Adrenal gland (tissue), 12 donors: ENCODE results near the gene MAS1. TPM values are rescaled to one million over a fixed set of nuclear protein-coding genes. Genes with fewer than 3 reads are reported as not detected.

Experiments used
- DNase-seq, 7 donors: peaks; one replicate each; pipeline ENCODE4 v3.0.0-alpha.2; 2019 to 2020
- H3K27ac ChIP-seq, 5 donors: fragments of 200-600 bp; sonication (generic) in 4 of 5; 1 replicate in 3 of 5; 2 replicates in 2 of 5; pipeline versions ENCODE4 v1.5.1 to v1.8.0; 2016 to 2020; ENCODE audit warnings: mild to moderate bottlenecking in 1 of 5
- H3K27me3 ChIP-seq: fragments of 200-600 bp; 2 replicates; pipeline ENCODE4 v1.8.0; 2021
- H3K36me3 ChIP-seq, 2 donors: fragments of 200-600 bp; replicated peaks in 1 of 2; 1 replicate in 1 of 2; 2 replicates in 1 of 2; pipeline versions ENCODE4 v1.5.1 to v1.8.0; 2018 to 2022
- H3K4me1 ChIP-seq, 2 donors: fragments of 200-600 bp; replicated peaks in 1 of 2; 1 replicate in 1 of 2; 2 replicates in 1 of 2; pipeline versions ENCODE4 v1.5.1 to v1.8.0; 2018 to 2021
- H3K4me3 ChIP-seq, 4 donors: fragments of 200-600 bp; sonication (generic) in 3 of 4; one replicate each; pipeline ENCODE4 v1.5.1; 2016 to 2018
- H3K9me3 ChIP-seq, 3 donors: fragments of 200-600 bp; sonication (generic) in 1 of 3; replicated peaks in 1 of 3; 1 replicate in 2 of 3; 2 replicates in 1 of 3; pipeline versions ENCODE4 v1.5.1 to v1.8.0; 2016 to 2021
- POLR2A ChIP-seq, 2 donors: fragments of 450-650 bp; IDR thresholded peaks; one replicate each; pipeline ENCODE4 v1.6.1; 2017; ENCODE audit warnings: antibody characterized with exemption in 2 of 2, mild to moderate bottlenecking in 2 of 2, moderate library complexity in 1 of 2
- WGBS, 4 donors: extraction: QIAGEN DNeasy Blood & Tissue Kit in 2 of 4; methylation state at CpG; one replicate each; pipeline versions ENCODE4 v1.1.5 to v1.1.7; 2013 to 2017; 5-methylcytosine and 5-hydroxymethylcytosine counted together
- intact Hi-C, 2 donors: fragments of 100-400 bp; cut with DNase I; formaldehyde crosslinking; loops; one replicate each; pipeline versions ENCODE4 v1.14.1 to v1.15.0; 2022 to 2023
- polyA plus RNA-seq, 3 donors: library from polyadenylated mRNA; stranded (reverse); fragments of 200-250 nt in 2 of 3; fragments of 350-450 nt in 1 of 3; fragmentation: Illumina TruSeq in 1 of 3; extraction: RNeasy Lipid Tissue Mini Kit (QIAGEN cat#74804) in 1 of 3; gene quantifications; one replicate each; pipeline ENCODE4 v1.2.3, GENCODE V29; 2013 to 2014
- total RNA-seq, 9 donors: library from RNA; depleted of rRNA in 4 of 9; stranded (reverse); fragments of >200 nt in 4 of 9; fragments of 120-200 nt in 1 of 9; fragmentation: NEBNext Ultra II Directional in 1 of 9; extraction: Animal tissue kit (Norgen Biotek cat#: 25700) in 1 of 9; gene quantifications; one replicate each; pipeline versions ENCODE4 v1.1.0 to v1.2.4, GENCODE V29; 2013 to 2023
- TF ChIP-seq, protein P1 (sequence below), 6 experiments: fragments of 450-650 bp in 4 of 6; fragments of 200-600 bp in 2 of 6; sonication (generic) in 1 of 6; IDR thresholded peaks; 1 replicate in 5 of 6; 2 replicates in 1 of 6; pipeline versions ENCODE4 v1.5.1 to v1.8.0; 2016 to 2021; ENCODE audit warnings: antibody characterized with exemption in 6 of 6, mild to moderate bottlenecking in 2 of 6, moderate library complexity in 1 of 6
- donor health status: healthy with polysubstance abuse.
- donor health status: Bipolar disorder and iron deficiency.
- donor health status: DM: yes; HTN: yes; CAD: no.
- donor health status: DM: no; HTN: no; CAD: no.
- donor health status: DM: no; HTN: no; CAD: no.
- donor health status: DM: yes; HTN: yes; CAD: no.

Gene MAS1
- total and polyA plus RNA-seq, 12 donors, result under 0.01 TPM; not detected in 10

DNA sequence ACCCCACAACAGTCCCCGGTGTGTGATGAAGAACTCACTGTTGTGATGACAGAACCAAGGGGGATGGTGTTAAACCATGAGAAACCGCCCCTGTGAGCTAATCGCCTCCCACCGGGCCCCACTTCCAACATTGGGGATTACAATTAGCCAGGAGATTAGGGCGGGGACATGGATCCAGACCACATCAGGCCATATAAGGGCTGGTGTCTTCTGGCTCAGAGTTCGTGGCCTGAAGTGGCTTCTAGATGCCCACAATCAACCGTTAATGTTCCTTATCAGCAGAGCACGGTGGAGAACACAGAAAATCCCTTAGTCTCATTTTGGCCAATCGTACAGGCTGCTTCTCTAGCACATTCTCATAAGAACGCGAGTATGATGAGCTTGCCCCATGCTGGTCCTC, 10.9 kb upstream of the MAS1 start:
- Histone ChIP-seq H3K4me3 (no peak overlapping the region), H3K9me3 (no peaks in the 10 kb centered on the region), H3K4me1 (no peaks in the 10 kb centered on the region), H3K27ac (no peak overlapping the region), H3K27me3 (no peaks in the 10 kb centered on the region), H3K36me3 (no peaks in the 10 kb centered on the region)
- WGBS, 4 donors, result 86 to 95% (median 92%) methylated on average over 10 to 11 of the region's 11 CpGs
- no peak for DNase-seq
- TF ChIP-seq, protein P1, sequence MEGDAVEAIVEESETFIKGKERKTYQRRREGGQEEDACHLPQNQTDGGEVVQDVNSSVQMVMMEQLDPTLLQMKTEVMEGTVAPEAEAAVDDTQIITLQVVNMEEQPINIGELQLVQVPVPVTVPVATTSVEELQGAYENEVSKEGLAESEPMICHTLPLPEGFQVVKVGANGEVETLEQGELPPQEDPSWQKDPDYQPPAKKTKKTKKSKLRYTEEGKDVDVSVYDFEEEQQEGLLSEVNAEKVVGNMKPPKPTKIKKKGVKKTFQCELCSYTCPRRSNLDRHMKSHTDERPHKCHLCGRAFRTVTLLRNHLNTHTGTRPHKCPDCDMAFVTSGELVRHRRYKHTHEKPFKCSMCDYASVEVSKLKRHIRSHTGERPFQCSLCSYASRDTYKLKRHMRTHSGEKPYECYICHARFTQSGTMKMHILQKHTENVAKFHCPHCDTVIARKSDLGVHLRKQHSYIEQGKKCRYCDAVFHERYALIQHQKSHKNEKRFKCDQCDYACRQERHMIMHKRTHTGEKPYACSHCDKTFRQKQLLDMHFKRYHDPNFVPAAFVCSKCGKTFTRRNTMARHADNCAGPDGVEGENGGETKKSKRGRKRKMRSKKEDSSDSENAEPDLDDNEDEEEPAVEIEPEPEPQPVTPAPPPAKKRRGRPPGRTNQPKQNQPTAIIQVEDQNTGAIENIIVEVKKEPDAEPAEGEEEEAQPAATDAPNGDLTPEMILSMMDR (IDR thresholded peaks at IDR 0.05), result no peak
- no peak for TF ChIP-seq POLR2A (IDR thresholded peaks at IDR 0.05)
- intact Hi-C loops, result loop anchor here in 1 of 2 donors (10.0 kb wide), 1 partner anchor 655 kb away; no protein-coding TSS in a partner anchor

DNA sequence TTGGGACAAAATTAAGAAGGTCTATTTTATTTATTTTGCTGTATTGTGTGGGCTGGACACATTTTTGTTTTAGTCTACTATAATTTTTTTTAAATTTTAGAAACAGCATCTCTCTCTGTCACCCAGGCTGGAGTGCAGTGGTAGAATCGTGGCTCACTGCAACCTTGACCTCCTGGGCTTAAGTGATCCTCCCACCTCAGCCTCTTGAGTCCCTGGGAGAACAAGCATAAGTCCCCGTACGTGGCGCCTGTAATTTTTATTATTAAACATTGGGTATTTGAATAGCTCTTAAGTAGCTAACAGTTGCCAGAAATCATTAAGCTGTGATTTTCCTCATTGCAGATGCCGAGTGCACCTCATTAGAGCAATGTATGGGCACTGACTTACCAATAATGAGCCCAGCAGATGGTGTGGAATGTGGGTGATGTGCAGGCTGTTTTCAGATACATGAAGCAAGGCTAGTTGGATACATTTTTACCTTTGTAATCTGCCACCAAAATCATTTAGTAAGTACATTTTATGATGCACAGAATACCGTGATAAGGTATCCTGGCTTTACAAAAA, 10.3 kb upstream of the MAS1 start:
- no peaks in the 10 kb centered on the region for H3K9me3 ChIP-seq
- WGBS, 4 donors, result 60 to 70% (median 65%) methylated on average over 6 of the region's 6 CpGs
- intact Hi-C loops, result no loop called here
- H3K27me3 ChIP-seq, result no peaks in the 10 kb centered on the region
- H3K36me3 ChIP-seq, result no peaks in the 10 kb centered on the region
- DNase-seq, result no peak
- H3K27ac ChIP-seq, result no peak overlapping the region
- H3K4me1 ChIP-seq, result no peaks in the 10 kb centered on the region
- TF ChIP-seq POLR2A (IDR thresholded peaks at IDR 0.05), result no peak
- TF ChIP-seq, protein P1 (IDR thresholded peaks at IDR 0.05), result no peak
- H3K4me3 ChIP-seq, result no peak overlapping the region

DNA sequence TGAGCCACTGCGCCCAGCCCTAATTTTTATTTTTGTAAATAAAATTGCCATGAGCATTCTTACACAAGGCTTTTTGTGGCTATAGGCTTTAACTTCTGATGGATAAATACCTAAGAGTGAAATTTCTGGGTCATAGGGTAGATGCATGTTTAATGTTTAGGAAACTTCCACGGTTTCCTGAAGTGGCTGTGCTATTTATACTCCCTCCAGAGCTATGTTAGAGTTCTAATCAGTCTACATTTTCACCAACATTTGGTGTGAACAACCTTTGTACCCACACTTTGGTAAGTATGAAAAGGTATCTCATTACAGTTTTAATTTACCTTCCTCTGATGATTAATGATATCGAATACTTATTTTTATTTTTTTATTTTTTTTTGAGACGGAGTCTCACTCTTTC, 6.1 kb upstream of the MAS1 start:
- Histone ChIP-seq H3K4me1 (no peaks in the 10 kb centered on the region), H3K27me3 (peaks cover 19% of the 10 kb centered on the region), H3K9me3 (no peaks in the 10 kb centered on the region), H3K27ac (no peak overlapping the region), H3K36me3 (no peaks in the 10 kb centered on the region), H3K4me3 (no peak overlapping the region)
- TF ChIP-seq, protein P1 (IDR thresholded peaks at IDR 0.05), result no peak
- no peak for TF ChIP-seq POLR2A (IDR thresholded peaks at IDR 0.05)
- DNase-seq, result no peak
- intact Hi-C loops, result no loop called here
- WGBS, 4 donors, result 81 to 84% (median 83%) methylated on average over 4 of the region's 4 CpGs

DNA sequence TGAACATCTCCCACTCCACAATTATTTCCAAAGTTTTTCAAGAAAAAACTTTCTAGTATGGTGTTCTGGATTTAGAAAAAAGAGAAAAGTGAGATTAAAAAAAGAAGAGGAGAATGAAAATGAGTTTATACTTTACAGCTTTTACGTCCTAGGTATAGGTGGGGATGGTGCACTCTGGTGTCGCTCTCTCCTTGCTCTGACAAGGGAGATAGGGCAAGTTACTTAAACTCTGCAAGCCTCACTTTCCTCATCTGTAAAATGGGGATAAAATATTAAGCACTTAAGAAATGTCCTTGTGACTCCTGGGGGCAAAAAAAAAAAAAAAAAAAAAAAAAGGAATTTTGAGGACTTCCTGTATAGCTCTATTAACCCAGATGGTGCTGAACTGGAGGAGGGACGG, 4.5 kb upstream of the MAS1 start:
- Histone ChIP-seq H3K27ac (no peak overlapping the region), H3K9me3 (no peaks in the 10 kb centered on the region), H3K27me3 (peaks cover 24% of the 10 kb centered on the region), H3K4me1 (no peaks in the 10 kb centered on the region), H3K4me3 (no peak overlapping the region), H3K36me3 (no peaks in the 10 kb centered on the region)
- intact Hi-C loops, result no loop called here
- TF ChIP-seq, protein P1 (IDR thresholded peaks at IDR 0.05), result no peak
- no peak for TF ChIP-seq POLR2A (IDR thresholded peaks at IDR 0.05)
- WGBS, 4 donors, result 81 to 89% (median 85%) methylated on average over 3 of the region's 3 CpGs
- no peak for DNase-seq
